NCI-H1930 (cell line): ENCODE data around the gene STK32C.
"Not testable (repeated sequence)": the region's sequence is repeated elsewhere in the genome, so short reads cannot be mapped to it uniquely, and the experiment has no call there.

Experiments used
- DNase-seq, 2 experiments: peaks; one replicate each; lab custom pipeline; 2025; lab: John Stamatoyannopoulos, UW

The STK32C gene

DNA sequence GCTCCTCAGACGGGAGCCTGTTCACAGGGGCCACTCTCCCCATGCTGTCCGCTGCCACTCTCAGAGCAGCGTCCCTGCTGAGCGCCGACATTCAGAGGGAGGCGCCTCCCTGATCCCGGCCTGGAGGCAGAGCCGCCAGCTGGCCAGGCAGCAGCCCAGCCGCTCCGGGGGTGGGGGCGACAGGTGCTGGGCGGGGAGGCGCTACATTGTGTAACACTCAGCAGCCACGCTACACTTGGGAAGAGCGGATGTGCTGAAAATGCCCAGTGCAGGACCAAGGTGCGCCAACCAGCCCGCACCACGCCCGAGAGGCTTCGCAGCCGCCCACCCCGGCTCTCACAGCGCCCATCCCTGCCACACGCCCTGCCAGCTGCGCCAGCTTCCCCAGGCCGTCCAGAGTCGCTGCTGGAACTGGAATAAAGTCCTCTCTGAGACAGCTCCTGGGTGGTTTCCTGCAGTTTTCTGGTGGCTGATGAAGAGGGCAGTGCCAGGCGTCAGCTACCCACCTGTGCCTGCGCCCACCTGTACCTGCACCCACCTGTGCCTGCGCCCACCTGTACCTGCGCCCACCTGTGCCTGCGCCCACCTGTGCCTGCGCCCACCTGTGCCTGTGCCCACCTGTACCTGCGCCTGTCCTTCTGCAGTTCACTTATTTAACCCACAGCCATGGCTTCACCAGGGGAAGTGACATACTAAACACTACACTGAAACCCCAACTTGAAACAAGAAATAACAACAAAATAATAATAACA is 25.7 kb downstream of the STK32C start:
- DNase-seq = no peak

GRCh38 chr10:132280646-132281074 is 27.1 kb downstream of the STK32C start:
- no peak for DNase-seq

GRCh38 chr10:132279873-132280645 is 27.7 kb downstream of the STK32C start:
- DNase-seq = no peak

DNA sequence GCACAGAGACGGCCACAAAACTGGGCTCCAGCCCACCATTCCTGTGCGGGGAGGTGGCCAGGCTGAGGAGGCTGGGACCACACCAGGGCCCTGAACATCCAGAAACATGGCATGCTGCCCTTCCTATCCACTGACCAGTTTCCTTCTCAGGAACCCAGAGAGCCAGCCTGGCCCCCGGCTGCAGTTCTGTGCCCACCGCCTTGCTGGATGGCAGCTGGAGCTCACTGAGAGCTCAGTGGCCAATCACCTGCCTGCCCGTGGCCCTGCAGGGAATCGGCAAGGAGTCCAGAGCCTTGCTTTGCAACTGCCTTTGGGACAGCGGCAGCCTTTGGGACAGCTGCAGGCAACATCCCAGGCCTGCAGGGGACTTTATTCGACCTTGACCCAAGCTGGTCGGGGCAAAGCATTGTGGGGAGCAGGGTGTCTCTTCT is 30.4 kb downstream of the STK32C start:
- DNase-seq = no peak

DNA sequence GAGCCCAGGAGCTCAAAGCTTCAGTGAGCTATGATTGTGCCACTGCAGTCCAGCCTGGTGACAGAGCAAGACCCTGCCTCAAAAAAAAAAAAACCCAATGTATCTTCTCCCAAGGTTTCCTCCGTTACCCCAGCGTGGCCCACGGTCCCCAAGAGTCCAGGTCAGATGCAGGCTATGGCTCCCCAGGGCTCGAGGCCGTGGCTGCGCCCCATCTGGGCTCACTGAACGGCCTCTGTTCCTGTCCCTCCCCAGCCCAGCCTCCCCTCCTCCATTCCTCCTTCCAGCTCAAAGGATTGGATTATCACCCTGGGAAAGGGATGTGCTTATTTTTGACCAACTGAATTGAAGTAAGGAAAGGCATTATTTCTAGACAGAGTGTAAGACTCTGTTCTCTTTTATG is 31.0 kb downstream of the STK32C start:
- no peak for DNase-seq

DNA sequence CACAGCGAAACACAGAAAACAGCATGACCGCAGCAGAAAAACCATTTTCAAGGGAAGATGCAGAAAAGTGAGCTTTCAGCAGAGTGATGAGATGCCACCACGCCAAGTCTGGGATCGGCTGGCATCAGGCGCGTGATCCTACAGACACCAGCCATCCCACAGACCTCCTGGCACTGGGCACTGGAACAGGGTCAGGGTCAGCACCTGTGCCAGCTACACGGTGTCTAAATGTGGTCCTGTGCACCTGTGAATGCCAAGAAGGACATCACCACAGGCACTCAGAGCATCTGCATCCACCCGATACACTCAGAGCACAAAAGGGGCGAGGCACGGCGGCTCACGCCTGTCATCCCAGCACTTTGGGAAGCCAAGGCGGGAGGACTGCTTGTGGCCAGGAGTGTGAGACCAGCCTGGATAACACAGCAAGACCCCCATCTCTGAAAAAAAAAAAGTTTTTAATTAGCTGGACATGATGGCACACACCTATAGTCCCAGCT is 31.5 kb downstream of the STK32C start:
- no peak for DNase-seq

DNA sequence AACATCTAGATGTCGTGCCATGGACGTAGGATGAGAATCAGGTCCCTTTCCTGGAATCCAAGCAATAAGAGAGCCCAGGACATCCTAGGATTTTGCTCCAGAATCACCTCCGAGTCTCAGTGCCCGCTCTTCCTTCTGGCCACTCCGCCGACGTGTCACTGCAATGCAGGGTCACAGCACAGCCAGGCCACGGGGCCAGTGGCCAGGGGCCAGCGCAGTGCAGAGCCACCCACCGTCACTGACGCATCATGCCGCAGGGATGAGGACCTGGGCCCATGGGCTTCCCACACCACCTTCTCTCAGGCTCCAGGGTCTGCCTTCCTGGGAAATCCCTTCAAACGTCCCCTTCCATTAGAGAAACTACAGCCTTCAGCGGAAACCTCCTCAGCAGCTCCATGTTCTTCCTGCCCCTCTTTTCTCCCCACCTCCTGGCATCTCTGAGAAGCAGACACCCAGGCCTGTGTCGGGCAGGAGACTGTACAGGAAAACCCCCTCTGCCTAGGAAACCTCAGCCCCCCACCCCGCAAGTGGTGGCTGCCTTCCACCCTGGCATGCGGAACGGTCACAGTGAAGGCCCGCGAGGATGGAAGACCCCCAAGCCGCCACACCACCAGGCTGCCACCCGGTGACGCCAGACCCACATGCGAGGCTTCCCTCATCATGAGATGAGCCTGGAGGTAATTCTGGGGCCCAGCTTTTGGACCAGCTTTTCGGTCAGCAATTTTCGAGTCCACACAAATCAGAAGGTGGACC is 32.1 kb downstream of the STK32C start:
- DNase-seq = no peak

GRCh38 chr10:132274986-132275385 is 32.8 kb downstream of the STK32C start:
- DNase-seq = no peak

GRCh38 chr10:132274581-132274980 is 33.2 kb downstream of the STK32C start:
- DNase-seq = no peak

GRCh38 chr10:132273966-132274365 is 33.8 kb downstream of the STK32C start:
- DNase-seq = no peak

DNA sequence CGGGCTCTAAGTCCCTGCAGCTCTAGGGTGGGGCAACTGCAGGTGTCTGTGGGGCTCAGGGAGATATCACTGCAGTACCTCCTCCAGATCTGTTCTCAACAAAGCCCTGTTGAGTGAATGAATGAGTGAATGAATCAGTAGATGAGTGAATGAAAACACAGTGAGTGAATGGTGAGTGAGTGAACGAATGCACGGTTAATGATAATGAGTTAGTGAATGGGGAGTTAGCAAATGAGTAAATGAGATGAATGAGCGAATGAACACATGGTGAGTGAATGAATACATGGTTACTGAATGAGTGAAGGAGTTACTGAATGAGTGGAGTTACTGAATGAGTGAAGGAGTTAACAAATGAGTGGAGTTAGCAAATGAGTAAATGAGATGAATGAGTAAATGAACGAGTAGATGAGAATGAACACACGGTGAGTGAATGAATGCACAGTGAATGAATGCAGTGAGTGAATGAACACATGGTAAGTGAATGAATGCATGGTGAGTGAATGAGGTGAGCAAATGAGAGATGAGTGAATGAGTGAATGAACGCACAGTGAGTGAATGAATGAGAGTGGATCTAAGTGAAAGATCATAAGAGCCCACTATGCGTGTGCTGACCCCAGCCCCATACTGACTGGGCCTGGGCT is 34.3 kb downstream of the STK32C start:
- DNase-seq = no peak

DNA sequence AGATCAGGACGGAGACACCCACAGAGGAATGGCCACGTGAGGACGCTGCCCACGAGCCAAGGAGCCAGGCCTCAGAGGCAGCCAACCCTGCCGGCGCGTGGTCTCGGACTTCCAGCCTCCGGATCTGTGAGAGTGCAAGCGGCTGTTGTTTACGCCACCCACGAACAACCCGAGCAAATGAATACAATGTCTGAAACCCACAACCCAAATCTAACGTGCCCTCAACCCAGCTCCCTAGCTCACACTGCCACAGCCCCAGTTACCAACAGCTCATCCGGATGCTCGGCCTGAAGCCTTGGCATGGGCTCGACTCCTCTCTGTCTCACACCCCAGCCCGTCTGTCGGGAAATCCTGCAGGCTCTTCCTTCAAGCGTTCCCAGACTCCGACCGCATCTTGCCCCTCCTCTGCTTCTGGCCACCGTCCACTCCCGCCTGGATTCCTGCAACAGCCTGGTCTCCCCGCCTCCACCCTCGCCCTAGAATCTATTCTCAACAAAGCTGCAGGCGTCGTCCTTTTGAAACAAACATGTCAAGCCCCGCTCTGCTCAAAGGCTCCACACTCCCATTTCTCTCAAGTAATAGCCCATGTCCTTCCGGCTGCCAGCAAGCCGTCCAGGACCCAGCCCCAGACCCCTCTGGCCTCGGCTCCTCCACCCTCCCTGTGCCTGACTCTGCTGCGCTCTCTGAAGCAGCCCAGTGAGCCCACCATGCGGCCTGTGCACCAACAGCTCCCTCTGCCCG is 35.3 kb downstream of the STK32C start:
- no peak for DNase-seq

GRCh38 chr10:132271458-132272230 is 36.1 kb downstream of the STK32C start:
- no peak for DNase-seq

DNA sequence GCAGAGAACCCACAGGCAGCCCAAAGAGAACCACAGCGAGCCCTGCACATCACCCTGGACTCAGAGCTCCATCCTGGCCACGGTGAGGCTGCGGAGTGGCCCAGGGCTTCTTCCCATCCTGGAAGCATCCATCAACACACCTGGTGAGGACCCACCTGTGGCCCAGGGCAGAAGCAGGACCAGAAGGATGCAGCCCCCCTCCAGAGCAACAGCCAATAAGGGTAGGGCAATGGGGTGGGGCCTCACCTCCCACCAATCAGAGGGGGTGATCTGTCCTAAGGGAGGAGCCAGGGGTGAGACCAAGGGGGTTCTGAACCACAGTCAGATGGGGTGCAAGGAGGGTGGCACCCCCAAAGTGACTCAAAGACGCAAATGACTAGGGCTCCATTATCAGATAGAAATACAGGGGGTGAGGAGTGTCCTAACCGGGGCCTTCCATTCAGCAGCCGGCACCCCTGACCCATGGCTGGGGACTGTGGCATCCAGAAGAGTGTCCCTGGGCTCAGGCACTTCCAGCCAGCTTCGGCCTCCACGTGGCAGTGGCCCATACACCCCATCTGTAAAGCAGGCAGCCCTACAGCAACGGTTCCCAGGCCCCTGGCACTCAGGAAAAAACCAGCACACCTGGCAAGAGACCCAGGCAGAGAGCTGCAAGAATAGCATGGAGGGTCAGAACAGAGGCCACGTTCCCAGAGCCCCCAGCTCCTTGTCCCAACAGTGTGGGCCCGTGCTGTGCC is 36.9 kb downstream of the STK32C start:
- DNase-seq = no peak

DNA sequence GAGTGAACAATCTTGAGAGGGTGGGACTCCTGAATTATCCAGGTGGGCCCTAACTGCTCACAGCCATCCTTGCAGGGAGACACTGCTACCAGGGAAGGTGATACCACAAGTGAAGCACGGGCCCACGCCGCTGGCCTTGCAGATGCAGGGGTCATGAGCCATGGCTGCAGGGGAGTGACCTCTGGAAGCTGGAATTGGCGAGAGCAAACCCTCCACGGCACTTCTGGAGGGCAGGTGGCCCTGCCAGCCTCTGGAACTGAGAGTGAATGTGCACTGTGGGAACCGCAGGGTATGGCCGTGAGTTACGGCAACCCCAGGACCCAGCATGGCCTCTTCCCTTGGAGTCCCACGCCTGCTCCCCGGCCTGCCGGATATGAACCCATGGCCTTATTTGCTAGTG is 37.5 kb downstream of the STK32C start:
- DNase-seq = no peak

- DNase-seq = no peak
Observed at GRCh38 chr10:132269266-132270230, 38.2 kb downstream of the STK32C start.

GRCh38 chr10:132267916-132268315 is 39.8 kb downstream of the STK32C start:
- not testable (repeated sequence) for DNase-seq

- DNase-seq = no peak
Observed at GRCh38 chr10:132266594-132267161, 41.1 kb downstream of the STK32C start.
